ENCODE measurements around the gene GCSH.

DNA sequence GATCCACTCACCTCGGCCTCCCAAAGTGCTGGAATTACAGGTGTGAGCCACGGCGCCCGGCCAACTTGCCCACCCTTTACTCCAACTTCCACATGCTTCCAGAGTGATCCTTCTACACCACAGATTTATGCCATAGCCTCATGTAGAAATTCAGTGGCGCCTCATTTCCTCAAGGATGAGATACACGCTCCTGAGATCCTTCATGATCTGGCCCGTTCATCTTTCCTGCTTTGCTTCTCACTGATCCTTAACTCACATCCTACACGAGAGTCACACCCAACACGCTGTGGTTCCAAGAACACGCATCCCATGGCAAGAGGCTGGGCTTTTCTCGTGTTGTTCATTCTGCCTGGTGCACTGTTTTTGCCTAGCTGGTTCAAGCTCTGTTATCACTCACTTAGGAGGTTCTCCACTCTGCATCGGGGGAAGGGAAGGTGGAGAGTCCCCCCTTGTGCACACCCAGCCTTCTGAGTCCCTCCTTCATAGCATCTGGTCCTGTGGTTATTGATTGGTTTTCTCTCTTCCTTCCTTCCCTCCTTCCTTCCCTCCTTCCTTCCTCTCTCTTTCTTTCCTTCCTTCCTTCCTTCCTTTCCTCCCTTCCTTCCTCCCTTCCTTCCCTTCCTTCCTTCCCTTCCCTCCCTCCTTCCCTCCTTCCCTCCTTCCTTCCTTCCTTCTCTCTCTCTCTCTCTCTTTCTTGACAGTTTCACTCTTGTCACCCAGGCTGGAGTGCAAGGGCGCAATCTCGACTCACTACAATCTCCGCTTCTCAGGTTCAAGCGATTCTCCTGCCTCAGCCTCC lies 32.7 kb upstream of the GCSH start:
- TF ChIP-seq, protein P1, sequence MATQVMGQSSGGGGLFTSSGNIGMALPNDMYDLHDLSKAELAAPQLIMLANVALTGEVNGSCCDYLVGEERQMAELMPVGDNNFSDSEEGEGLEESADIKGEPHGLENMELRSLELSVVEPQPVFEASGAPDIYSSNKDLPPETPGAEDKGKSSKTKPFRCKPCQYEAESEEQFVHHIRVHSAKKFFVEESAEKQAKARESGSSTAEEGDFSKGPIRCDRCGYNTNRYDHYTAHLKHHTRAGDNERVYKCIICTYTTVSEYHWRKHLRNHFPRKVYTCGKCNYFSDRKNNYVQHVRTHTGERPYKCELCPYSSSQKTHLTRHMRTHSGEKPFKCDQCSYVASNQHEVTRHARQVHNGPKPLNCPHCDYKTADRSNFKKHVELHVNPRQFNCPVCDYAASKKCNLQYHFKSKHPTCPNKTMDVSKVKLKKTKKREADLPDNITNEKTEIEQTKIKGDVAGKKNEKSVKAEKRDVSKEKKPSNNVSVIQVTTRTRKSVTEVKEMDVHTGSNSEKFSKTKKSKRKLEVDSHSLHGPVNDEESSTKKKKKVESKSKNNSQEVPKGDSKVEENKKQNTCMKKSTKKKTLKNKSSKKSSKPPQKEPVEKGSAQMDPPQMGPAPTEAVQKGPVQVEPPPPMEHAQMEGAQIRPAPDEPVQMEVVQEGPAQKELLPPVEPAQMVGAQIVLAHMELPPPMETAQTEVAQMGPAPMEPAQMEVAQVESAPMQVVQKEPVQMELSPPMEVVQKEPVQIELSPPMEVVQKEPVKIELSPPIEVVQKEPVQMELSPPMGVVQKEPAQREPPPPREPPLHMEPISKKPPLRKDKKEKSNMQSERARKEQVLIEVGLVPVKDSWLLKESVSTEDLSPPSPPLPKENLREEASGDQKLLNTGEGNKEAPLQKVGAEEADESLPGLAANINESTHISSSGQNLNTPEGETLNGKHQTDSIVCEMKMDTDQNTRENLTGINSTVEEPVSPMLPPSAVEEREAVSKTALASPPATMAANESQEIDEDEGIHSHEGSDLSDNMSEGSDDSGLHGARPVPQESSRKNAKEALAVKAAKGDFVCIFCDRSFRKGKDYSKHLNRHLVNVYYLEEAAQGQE (IDR thresholded peaks at IDR 0.05; ENCODE audit: insufficient read depth in 1 of 2, low read depth in 2 of 2, low read length in 1 of 2): no peak
- TF ChIP-seq, protein P2, sequence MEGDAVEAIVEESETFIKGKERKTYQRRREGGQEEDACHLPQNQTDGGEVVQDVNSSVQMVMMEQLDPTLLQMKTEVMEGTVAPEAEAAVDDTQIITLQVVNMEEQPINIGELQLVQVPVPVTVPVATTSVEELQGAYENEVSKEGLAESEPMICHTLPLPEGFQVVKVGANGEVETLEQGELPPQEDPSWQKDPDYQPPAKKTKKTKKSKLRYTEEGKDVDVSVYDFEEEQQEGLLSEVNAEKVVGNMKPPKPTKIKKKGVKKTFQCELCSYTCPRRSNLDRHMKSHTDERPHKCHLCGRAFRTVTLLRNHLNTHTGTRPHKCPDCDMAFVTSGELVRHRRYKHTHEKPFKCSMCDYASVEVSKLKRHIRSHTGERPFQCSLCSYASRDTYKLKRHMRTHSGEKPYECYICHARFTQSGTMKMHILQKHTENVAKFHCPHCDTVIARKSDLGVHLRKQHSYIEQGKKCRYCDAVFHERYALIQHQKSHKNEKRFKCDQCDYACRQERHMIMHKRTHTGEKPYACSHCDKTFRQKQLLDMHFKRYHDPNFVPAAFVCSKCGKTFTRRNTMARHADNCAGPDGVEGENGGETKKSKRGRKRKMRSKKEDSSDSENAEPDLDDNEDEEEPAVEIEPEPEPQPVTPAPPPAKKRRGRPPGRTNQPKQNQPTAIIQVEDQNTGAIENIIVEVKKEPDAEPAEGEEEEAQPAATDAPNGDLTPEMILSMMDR (IDR thresholded peaks at IDR 0.05): no peak
